Measurements from ENCODE around the gene FGF3.

FGF3 gene

DNA sequence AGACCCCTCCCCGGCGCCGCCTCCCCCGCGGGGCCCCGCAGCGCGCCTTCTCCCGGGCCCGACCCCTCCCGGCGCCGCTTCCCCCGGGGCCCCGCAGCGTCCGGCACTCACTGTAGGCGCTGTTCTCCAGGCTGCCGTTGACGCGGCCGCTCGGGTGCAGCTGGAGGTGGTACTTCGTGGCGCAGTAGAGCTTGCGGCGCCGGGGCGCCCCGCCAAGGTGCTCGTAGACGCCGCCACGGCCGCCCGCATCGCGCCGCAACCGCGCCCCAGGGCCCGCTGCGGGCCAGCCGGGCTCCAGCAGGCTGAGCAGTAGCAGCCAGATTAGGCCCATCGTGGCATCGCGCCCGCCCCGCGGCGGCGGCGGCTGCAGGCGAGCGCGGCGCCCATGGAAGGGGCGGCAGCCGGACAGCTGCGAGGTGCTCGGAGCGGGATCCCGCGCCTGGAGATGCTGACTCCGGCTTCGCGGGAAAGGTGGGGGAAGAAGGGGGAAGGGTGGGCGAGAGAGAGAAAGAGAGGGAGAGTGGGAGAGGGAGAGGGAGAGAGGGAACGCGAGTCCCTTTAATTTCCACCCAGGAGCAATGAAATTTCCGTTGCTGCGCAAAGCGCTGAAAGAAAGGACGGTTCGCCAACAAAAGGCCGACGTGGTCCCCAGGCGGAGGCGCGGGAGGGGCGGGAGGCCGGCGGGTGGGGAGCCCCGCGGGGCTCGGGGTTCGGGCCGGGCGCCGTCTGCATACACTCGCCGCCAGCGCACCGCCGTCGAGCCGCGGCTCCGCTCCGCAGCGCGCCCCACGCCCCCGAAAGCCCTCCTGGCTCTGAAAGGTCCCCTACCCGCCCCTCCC, at the start of gene FGF3:
FGF3 (minus strand) TSS at position 814 of the 839 bp plus-strand sequence; CDS start at position 331, 483 bp downstream.
- DNase-seq (ENCODE audit: low read depth), result no peak

DNA sequence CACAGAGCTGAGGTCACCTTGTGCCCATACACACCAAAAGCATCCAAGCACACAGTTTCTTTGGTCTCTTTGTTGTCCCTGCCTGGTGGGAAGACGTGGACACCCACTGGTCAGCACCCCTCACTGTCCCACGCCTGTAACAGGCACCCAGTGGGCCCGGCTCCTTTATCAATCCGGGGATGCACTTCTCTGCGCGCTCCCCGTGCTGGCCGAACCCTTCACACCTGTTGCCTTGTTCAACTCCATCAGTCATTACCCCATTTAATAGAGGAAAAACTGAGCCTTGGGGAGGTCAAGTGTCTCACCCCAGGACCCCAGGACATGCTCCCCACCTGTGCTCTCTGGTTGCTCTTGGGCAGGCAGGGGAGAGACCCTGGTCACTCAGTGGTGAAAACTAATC, 49.7 kb upstream of the FGF3 start:
- DNase-seq (ENCODE audit: low read depth), result no peak

DNA sequence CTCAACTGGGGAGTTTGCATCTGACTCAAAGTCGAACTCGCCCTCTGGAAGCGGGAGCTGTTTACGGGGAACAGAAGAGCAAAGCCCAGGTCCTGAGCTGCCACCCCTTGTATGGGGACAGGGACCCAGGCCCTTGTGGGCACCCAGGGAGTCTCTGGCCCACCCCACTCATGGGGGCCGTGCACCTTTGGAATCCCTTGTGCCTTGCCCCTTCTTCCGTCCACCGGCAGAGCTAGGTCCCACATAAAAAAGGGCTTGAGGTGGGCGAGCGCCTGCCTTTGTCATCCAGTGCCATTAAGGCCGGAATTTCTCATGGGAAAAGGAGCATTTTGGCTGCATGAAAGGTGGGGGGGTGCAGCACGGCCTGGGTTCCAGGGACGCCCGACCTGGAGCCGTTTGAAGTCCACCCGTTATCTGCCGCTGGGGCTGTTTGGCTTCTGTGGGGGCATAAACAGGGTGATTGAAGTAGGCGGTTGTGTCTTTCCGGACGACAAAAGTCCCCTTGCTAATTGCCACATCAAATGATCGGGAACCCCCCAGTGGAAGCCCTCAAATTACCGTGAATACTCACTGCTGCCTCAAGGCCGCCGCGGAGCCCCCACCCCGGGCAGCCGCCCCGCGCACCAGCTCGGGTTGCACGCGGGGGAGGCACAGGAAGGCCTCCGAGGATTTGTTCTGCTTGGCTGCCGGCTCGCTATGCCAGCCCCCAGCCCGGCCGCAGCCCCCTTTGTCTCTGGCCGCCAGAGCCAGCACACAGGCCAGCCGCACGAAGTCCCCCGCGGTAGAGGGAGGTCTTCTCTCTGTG, 49.0 kb upstream of the FGF3 start:
- no peak for DNase-seq (ENCODE audit: low read depth)

GRCh38 chr11:69867076-69868005, 48.1 kb upstream of the FGF3 start:
- DNase-seq (ENCODE audit: low read depth), result peak; percentile 89

DNA sequence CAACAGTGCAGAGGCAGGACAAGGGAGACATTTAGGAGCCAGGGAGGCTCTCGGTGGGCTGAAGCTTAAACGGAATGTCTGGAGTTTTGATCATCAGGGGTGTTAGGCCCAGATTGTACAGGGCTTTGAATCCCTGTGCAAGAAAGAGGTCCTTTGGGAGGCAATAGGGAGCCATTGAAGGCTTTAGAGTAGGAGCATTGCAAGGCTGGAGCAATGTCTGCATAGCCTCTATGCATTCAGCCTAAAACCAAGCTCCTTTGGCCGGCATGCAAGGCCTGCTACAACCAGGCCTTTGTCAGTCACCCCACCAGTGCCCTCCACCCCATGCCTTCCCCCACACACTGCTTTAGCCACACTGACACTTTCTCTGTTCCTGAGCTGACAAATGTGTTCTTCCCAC, 47.4 kb upstream of the FGF3 start:
- DNase-seq (ENCODE audit: low read depth), result no peak

GRCh38 chr11:69865707-69866106, 46.5 kb upstream of the FGF3 start:
- DNase-seq (ENCODE audit: low read depth), result no peak

DNA sequence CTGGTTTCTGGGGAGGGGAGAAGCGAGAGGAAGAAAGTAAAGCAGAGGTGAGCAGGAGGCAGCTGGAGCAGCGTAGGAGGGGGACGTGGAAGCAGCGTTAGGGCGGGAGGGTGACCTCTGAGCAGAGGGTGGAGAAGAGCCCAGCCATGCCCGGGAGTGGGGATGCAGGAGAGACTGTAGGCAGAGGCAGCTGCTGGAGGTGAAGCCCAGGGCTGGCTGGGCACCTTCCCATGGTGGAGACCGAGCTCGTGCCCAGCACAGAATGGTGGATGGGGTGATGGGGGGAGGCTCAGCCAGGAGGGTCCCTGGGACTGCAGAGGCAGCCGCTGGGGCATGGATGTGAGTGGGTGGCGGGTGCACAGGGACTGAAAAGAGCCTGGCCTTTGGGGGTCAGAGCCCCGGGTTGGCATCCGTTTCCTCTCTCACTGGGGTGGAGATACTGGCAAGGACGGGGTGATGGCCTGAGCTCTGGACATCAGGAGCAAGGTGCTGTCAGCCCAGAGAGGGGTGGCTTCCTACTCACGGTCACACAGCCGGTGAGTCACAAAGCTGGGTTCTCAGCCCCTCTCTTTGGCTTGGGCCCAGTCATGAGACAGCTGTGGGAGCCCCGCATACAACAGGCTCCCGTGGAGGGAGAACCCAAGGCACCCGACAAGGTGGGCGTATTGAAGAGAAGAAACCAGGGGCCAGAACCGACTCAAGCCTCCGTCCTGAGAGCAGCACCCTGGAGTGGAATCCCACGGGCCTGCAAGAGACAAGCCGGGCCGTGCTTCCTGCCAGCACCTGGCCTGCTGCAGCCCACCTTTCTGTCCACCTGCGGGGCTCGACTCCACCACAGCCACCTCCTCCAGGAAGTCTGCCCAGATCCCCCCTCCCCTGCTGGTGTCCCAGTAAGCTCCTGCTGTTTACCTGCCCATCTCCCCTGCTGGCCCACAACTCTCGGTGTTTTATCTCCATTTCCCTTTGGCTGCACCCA, 45.8 kb upstream of the FGF3 start:
- no peak for DNase-seq (ENCODE audit: low read depth)

DNA sequence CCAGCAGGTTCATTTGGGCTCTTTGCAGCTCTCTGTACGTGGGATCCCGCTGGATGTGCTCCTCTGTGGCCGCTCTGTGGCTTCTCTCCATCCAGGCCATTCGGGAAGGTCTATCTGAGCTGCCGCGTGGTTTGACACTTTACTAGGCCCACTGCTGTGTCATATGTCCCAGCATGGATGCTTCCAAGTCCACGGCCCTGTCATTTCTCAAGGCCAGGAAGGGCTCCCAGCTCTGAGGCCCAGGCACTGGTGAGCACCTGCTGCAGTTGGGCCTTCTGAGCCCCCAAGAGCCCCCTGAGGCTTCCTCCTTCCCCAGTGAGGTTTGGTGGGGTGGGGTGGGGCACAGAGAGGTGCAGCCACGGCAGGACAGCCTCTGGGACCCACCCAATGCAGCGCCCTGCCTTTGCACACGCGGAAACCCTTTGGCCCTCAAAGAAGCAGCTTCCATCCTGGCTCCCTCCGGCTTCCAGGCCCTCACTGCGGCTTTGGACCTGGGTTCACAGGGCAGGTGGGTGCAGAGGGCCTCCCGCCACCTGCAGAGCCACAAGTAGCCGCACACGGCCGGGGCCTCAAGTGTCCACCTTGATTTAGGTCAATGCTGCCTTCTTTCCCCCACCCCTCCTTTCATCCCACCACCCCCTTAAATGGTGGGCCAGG, 44.5 kb upstream of the FGF3 start:
- no peak for DNase-seq (ENCODE audit: low read depth)

GRCh38 chr11:69862797-69863543, 43.8 kb upstream of the FGF3 start:
- no peak for DNase-seq (ENCODE audit: low read depth)

DNA sequence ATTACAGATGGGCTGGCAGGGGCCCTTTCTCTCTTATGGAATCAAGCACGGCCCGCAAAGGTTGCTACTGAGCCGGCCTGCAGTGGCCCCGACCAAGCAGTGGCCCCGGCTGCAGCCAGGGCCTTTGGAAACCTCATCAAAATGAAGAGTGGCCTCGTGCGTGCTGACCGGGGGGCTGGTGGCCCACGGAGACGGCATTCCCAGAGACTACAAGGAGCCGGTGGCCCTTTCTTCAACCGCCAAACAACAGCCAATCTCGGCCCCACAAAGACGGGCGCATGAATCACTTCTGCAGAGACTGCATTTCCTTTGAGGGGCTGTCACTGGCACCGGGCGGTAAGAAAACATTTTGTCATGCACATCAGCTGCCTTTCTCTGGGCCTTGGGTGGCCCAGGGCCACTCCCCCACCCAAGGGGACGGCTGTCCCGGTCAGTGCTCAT, 43.1 kb upstream of the FGF3 start:
- no peak for DNase-seq (ENCODE audit: low read depth)

DNA sequence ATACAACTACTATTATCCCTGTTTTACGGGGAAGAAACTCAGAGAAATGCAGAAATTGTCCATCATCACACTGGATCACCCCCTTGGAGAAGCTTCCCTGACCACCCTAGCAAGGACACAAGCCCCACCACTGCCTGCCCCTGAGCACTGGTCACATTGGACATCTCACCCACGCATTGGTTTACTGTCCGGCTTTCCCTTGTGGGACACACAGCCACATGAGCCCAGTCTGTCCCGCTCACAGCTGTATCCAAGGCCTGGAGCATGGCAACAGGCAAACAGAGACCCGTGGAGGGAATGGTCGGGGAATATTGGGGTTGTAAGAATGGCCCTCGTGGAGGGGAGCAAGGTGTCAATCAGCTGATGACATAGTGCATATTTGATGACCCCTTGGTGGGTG, 42.7 kb upstream of the FGF3 start:
- no peak for DNase-seq (ENCODE audit: low read depth)

DNA sequence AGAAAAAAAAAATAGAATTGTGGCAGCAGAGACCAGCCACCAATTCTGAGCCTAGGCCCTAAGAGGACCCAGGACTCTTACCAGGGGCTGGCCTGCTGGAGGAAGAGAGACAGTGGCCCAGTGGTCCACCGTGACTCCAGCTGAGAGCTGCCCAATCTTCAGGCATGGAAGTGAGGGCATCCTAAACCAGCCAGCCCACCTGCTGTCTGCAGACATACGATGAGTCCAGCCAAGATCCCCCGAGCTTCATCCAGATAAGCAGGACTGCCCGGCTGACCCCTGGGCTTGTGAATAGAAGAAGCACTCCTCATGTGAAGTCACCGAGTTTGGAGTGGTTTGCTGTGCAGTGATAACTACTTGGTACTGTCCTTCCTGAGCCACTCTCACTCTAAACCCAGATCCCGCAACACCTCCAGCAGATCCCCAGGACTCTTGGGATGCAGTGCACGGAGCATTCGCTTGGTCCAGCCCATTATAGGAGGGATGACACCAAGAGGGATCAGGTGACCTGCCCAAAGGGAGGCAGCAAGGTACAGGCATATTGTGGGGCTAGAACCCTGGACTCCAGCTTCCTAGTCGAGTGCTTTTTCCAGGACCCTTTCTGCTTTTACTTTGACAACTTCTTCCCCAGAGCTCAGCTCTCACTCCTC, 41.7 kb upstream of the FGF3 start:
- no peak for DNase-seq (ENCODE audit: low read depth)

DNA sequence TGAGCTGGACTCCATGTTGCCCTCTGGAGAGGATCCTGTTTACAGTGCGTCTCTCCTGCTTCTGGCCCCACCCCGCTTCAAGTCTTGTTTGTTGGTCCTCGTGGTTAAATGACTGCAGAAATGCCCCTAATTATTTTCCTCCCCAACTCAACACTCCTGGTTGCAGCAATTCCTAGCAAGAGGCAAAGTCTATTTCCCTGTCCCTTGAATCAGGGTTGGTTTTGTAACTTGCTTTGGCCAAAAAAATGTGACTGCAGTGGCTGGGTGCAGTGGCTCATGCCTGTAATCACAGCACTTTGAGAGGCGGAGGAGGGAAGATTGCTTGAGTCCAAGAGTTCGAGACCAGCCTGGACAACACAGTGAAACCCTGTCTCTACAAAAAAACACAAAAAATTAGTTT, 41.0 kb upstream of the FGF3 start:
- DNase-seq (ENCODE audit: low read depth), result no peak

DNA sequence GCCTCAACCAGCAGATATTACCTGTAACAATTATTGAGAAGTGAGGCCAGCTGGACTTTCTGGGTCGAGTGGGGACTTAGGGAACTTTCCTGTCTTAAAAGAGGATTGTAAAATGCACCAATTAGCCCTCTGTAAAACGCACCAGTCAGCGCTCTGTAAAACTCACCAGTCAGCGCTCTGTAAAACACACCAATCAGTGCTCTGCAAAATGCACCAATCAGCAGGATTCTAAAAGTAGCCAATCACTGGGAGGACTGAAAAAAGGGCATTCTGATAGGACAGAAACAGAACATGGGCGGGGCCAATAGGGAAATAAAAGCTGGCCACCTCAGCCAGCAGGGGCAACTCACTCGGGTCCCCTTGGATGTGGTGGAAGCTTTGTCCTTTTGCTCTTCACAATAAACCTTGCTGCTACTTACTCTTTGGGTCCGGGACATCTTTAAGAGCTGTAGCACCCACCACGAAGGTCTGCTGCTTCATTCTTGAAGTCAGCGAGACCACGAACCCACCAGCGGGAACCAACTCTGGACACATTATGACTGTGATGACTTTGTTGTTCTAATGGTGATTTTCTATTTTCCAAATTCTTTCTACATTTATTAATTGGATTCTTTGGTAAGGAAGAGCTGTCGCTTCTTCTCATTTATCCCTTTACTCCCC, 40.2 kb upstream of the FGF3 start:
- no peak for DNase-seq (ENCODE audit: low read depth)

DNA sequence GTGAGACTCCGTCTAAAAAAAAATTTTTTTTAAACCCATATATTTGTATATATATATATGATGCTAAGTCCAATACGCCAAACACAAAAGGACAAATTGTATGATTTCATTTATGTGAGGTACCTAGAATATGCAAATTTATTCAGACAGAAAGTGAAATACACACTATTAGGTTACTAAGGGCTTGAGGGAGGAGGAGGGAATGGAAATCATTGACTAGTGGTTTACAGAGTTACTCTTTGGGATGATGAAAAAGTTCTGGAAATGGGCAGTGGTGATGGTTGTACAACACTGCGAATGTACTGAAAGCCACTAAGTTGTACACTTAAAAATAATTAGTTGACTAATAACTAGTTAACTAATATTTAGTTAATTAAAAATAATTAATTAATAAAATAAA, 36.2 kb upstream of the FGF3 start:
- DNase-seq (ENCODE audit: low read depth), result no peak

DNA sequence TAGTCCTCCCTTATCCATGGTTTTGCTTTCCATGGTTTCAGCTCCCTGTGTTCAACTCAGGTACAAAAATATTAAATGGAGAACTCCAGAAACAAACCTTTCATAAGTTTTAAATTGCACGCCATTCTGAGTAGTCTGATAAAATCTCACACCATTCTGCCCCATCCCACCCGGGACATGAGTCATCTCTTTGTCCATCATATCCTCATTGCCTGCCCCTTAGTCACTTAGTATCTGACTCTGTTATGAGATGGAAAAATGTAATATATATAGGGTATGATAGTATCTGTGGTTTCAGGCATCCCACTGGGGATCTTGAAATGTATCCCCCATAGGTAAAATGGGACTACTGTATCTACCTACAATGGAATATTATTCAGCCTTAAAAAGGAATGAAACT, 35.5 kb upstream of the FGF3 start:
- DNase-seq (ENCODE audit: low read depth), result peak; percentile 23

GRCh38 chr11:69852056-69852455, 32.8 kb upstream of the FGF3 start:
- no peak for DNase-seq (ENCODE audit: low read depth)

- DNase-seq (ENCODE audit: low read depth), result no peak
Observed at GRCh38 chr11:69848201-69848600, 29.0 kb upstream of the FGF3 start.

DNA sequence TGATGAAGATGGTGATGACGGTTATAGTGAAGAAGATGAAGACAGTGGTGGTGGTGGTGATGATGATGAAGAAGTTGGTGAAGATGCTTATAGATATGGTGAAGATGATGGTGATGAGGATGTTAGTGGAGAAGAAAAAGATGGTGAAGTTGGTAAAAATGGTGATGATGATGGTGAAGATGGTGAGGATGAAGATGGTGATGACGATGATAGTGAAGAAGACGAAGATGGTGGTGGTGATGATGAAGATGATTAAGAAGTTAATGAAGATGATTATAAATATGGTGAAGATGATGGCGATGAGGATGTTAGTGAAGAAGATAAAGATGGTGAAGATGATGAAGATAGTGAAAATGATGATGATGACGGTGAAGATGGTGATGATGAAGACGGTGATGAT, 25.2 kb upstream of the FGF3 start:
- DNase-seq (ENCODE audit: low read depth), result no peak
